ENCODE results near the gene NPAS3. TPM values are rescaled to one million over a fixed set of nuclear protein-coding genes. Genes with fewer than 3 reads are reported as not detected.

The NPAS3 gene
- total RNA-seq, 2 experiments from 2014 or later = not detected

- H3K27ac ChIP-seq (ENCODE audit: low read depth, low read length, poor library complexity, severe bottlenecking) = no peak overlapping the region
- no peak for DNase-seq (ENCODE audit: low spot score)
- no peak overlapping the region for H3K4me2 ChIP-seq (ENCODE audit: low read length)
- no peaks in the 10 kb centered on the region for H3K4me1 ChIP-seq (ENCODE audit: insufficient read depth, low read length, poor library complexity, severe bottlenecking)
- H3K9me2 ChIP-seq (ENCODE audit: insufficient read depth, low read length) = no peaks in the 10 kb centered on the region
- H3K9me3 ChIP-seq (ENCODE audit: low read length) = no peaks in the 10 kb centered on the region
- TF ChIP-seq CTCF (conservative IDR thresholded peaks at IDR 0.05; ENCODE audit: low read length) (no peak), EZH2phosphoT487 (IDR thresholded peaks at IDR 0.05; ENCODE audit: borderline replicate concordance, low read depth, low read length) (no peak)
- H3K79me2 ChIP-seq (ENCODE audit: insufficient read depth, low read depth, low read length) = no peaks in the 10 kb centered on the region
- H4K20me1 ChIP-seq (ENCODE audit: insufficient read depth, low read length) = no peaks in the 10 kb centered on the region
- no peak overlapping the region for H2AFZ ChIP-seq (ENCODE audit: low read length)
- intact Hi-C loops (cut with micrococcal nuclease; ENCODE audit: unreplicated experiment) = no loop called here
- ChIA-PET CTCF (ENCODE audit: unreplicated experiment) (no interaction called here), POLR2A (no interaction called here)
- no peaks in the 10 kb centered on the region for H3K36me3 ChIP-seq (ENCODE audit: insufficient read depth, low read length)
- no peak overlapping the region for H3K4me3 ChIP-seq (ENCODE audit: low read depth, low read length, poor library complexity, severe bottlenecking)
- BruUV-seq (replicated peaks) = no TSS peak
Measured at GRCh38 chr14:33521192-33521591, 582.5 kb downstream of the NPAS3 start.

DNA sequence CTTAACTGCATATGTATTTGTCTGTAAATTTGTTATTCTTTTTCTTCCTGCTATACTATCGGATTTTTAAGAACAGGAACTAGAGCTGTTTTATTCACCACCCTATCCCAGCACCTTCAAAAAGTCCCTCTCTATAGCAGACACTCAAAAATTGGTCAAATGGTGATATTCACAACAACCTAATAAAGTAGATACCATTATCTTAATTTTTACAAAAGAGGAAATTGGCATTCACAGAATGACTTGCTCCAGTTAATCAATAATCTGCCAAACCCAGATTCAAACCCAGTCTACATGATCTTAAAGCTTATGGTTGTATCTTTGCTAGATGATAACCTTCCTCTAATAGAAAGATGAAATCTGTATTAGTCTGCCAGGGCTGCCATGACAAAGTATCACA, 585.6 kb downstream of the NPAS3 start:
- Histone ChIP-seq H3K9me2 (ENCODE audit: insufficient read depth, low read length) (no peaks in the 10 kb centered on the region), H3K9me3 (ENCODE audit: low read length) (no peaks in the 10 kb centered on the region), H4K20me1 (ENCODE audit: insufficient read depth, low read length) (no peaks in the 10 kb centered on the region), H3K36me3 (ENCODE audit: insufficient read depth, low read length) (no peaks in the 10 kb centered on the region), H3K4me2 (ENCODE audit: low read length) (no peak overlapping the region), H2AFZ (ENCODE audit: low read length) (no peak overlapping the region), H3K79me2 (ENCODE audit: insufficient read depth, low read depth, low read length) (no peaks in the 10 kb centered on the region), H3K27ac (ENCODE audit: low read depth, low read length, poor library complexity, severe bottlenecking) (no peak overlapping the region), H3K4me1 (ENCODE audit: insufficient read depth, low read length, poor library complexity, severe bottlenecking) (no peaks in the 10 kb centered on the region), H3K4me3 (ENCODE audit: low read depth, low read length, poor library complexity, severe bottlenecking) (no peak overlapping the region)
- no peak for DNase-seq (ENCODE audit: low spot score)
- POLR2A ChIA-PET = interaction anchor here (0.6 kb wide), 1 partner anchor 530 kb away, joined by 3 read pairs; no protein-coding TSS in a partner anchor
- CTCF ChIA-PET (ENCODE audit: unreplicated experiment) = no interaction called here
- no peak for TF ChIP-seq CTCF (conservative IDR thresholded peaks at IDR 0.05; ENCODE audit: low read length)
- TF ChIP-seq EZH2phosphoT487 (IDR thresholded peaks at IDR 0.05; ENCODE audit: borderline replicate concordance, low read depth, low read length) = no peak
- no TSS peak for BruUV-seq (replicated peaks)
- intact Hi-C loops (cut with micrococcal nuclease; ENCODE audit: unreplicated experiment) = no loop called here

- Histone ChIP-seq H3K27ac (ENCODE audit: low read depth, low read length, poor library complexity, severe bottlenecking) (no peak overlapping the region), H3K4me3 (ENCODE audit: low read depth, low read length, poor library complexity, severe bottlenecking) (no peak overlapping the region), H3K9me3 (ENCODE audit: low read length) (no peaks in the 10 kb centered on the region), H3K4me2 (ENCODE audit: low read length) (no peak overlapping the region), H3K9me2 (ENCODE audit: insufficient read depth, low read length) (no peaks in the 10 kb centered on the region), H3K79me2 (ENCODE audit: insufficient read depth, low read depth, low read length) (no peaks in the 10 kb centered on the region), H4K20me1 (ENCODE audit: insufficient read depth, low read length) (no peaks in the 10 kb centered on the region), H2AFZ (ENCODE audit: low read length) (no peak overlapping the region), H3K4me1 (ENCODE audit: insufficient read depth, low read length, poor library complexity, severe bottlenecking) (no peaks in the 10 kb centered on the region), H3K36me3 (ENCODE audit: insufficient read depth, low read length) (no peaks in the 10 kb centered on the region)
- no peak for TF ChIP-seq EZH2phosphoT487 (IDR thresholded peaks at IDR 0.05; ENCODE audit: borderline replicate concordance, low read depth, low read length)
- no peak for DNase-seq (ENCODE audit: low spot score)
- ChIA-PET POLR2A (no interaction called here), CTCF (ENCODE audit: unreplicated experiment) (no interaction called here)
- intact Hi-C loops (cut with micrococcal nuclease; ENCODE audit: unreplicated experiment) = no loop called here
- BruUV-seq (replicated peaks) = no TSS peak
Measured at GRCh38 chr14:33525626-33526025, 586.9 kb downstream of the NPAS3 start.
